ENCODE data around the gene OR6C65.
"Not testable (repeated sequence)": the region's sequence is repeated elsewhere in the genome, so short reads cannot be mapped to it uniquely, and the experiment has no call there.

- TF ChIP-seq, protein P1, sequence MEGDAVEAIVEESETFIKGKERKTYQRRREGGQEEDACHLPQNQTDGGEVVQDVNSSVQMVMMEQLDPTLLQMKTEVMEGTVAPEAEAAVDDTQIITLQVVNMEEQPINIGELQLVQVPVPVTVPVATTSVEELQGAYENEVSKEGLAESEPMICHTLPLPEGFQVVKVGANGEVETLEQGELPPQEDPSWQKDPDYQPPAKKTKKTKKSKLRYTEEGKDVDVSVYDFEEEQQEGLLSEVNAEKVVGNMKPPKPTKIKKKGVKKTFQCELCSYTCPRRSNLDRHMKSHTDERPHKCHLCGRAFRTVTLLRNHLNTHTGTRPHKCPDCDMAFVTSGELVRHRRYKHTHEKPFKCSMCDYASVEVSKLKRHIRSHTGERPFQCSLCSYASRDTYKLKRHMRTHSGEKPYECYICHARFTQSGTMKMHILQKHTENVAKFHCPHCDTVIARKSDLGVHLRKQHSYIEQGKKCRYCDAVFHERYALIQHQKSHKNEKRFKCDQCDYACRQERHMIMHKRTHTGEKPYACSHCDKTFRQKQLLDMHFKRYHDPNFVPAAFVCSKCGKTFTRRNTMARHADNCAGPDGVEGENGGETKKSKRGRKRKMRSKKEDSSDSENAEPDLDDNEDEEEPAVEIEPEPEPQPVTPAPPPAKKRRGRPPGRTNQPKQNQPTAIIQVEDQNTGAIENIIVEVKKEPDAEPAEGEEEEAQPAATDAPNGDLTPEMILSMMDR (IDR thresholded peaks at IDR 0.05) = not testable (repeated sequence)
- TF ChIP-seq EP300 (IDR thresholded peaks at IDR 0.05) = not testable (repeated sequence)
These were observed 14.1 kb downstream of the OR6C65 start for GRCh38 chr12:55414396-55414823.

Measured in sigmoid colon (tissue), 4 donors.